Measurements from ENCODE around the gene CNGB1.
"Not testable (repeated sequence)": the region's sequence is repeated elsewhere in the genome, so short reads cannot be mapped to it uniquely, and the experiment has no call there.

CNGB1 gene

DNA sequence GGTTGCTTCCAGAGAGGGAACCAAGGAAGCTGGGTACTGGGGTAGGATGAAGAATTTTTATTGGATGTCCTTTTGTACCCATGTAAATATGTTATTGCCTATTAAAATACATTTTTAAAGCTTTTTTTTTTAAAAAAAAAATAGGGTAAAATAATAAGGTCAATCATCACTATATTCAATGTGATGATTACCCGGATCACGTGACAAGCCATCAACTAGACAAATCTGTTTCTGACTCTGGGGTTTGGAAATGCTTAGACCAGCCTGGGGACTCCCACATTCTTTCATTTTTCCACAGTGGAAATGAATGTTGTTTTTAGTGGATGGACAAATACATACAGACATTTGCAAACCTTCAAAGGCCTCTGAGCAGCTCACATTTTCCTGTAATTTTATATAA, 88.7 kb downstream of the CNGB1 start:
- peaks cover 48% of the 10 kb centered on the region for H3K27me3 Mint-ChIP-seq
- H3K36me3 Mint-ChIP-seq (ENCODE audit: low read depth), result no peaks in the 10 kb centered on the region
- H3K9me3 Mint-ChIP-seq, result no peaks in the 10 kb centered on the region
- no peaks in the 10 kb centered on the region for H3K4me1 Mint-ChIP-seq (ENCODE audit: low read depth)
- H3K4me3 Mint-ChIP-seq, result no peak overlapping the region
- no peak overlapping the region for H3K27ac Mint-ChIP-seq

DNA sequence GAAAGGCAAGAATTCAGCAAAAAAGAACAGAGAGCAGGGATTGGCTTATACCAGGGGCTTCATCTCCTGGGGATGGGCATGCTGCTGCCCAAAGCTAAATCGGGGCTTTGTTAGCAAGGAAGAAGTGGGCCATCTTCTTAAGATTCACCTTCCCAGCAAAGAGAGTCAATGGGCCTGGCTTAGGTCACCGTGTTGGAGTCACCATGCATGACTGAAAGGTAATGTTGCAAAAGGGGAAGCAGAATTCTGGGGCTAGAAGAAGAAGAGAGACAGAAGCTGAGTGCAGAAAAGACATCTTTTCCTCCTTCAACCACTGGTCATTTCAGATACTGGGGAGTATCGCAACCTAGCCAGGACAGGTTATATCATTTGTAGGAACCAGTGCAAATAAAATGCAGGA, 92.3 kb downstream of the CNGB1 start:
- peaks cover 28% of the 10 kb centered on the region for H3K27me3 Mint-ChIP-seq
- no peaks in the 10 kb centered on the region for H3K9me3 Mint-ChIP-seq
- no peaks in the 10 kb centered on the region for H3K4me1 Mint-ChIP-seq (ENCODE audit: low read depth)
- no peaks in the 10 kb centered on the region for H3K36me3 Mint-ChIP-seq (ENCODE audit: low read depth)
- no peak overlapping the region for H3K4me3 Mint-ChIP-seq
- H3K27ac Mint-ChIP-seq, result no peak overlapping the region

DNA sequence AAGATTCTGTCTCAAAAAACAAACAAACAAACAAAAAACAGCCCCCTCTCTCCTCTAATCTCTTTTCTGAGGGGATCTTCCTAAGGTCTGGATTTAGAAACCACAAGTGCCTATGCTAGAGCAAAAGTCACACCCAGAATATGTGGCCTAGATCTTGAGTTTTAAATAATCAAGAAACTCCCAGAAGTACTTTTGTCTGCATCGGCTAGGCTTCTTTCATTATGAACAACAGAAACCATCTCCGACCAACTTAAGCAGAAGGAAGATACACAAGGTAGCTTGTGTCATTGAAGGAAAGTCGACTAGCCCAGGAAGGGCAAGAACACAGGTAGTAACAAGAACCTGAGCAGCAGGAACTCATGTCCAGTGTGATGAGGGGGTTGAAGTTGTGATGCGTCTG, 94.7 kb downstream of the CNGB1 start:
- peaks cover 15% of the 10 kb centered on the region for H3K27me3 Mint-ChIP-seq
- H3K9me3 Mint-ChIP-seq, result no peaks in the 10 kb centered on the region
- H3K36me3 Mint-ChIP-seq (ENCODE audit: low read depth), result no peaks in the 10 kb centered on the region
- no peak overlapping the region for H3K27ac Mint-ChIP-seq
- H3K4me1 Mint-ChIP-seq (ENCODE audit: low read depth), result peaks cover 4% of the 10 kb centered on the region
- no peak overlapping the region for H3K4me3 Mint-ChIP-seq

DNA sequence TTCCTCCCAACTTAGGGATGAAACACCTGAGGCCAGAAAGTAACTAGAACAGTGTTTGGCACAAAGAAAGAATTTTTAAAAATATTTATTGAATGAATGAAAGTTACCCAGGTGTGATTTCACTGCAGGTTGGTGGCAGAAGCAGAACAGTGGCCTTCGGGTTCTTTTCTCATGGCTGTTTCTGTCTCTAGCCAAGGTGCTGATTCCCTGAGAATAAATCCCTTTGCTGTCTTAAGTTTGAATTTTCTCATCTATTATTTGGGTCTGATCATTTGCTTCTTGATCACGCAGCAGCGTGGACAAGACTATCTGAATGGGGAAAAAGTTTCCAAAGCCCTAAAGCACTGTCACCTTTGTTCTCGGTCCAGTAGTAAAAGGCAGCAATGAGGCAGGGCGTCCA, 95.6 kb downstream of the CNGB1 start:
- no peak overlapping the region for H3K4me3 Mint-ChIP-seq

DNA sequence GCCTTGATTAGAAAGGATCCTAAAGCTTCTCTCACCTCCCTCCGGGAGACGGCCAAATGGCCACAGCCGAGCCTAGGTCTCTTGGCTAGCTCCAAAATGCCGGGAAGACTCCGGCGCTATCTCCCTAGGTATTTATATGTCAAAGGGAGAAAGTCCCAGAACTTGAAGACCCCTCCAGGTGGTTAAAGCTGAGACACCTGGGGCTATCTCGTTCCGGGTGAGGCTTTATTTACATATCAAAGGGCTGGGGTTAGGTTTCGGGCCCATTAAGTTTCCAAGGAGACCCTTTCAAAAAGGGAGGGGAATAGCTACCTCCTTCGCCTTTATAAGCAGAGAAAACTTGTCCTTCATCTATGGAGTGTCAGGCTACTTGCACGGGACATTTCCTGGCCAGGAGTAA, 97.7 kb downstream of the CNGB1 start:
- H3K9me3 Mint-ChIP-seq, result no peaks in the 10 kb centered on the region
- peaks cover 14% of the 10 kb centered on the region for H3K27me3 Mint-ChIP-seq
- no peak overlapping the region for H3K4me3 Mint-ChIP-seq
- H3K36me3 Mint-ChIP-seq (ENCODE audit: low read depth), result no peaks in the 10 kb centered on the region
- no peak overlapping the region for H3K27ac Mint-ChIP-seq
- H3K4me1 Mint-ChIP-seq (ENCODE audit: low read depth), result peaks cover 4% of the 10 kb centered on the region

More for the DNA sequence above, 95.6 kb downstream of the CNGB1 start:
- Mint-ChIP-seq H3K27ac (no peak overlapping the region), H3K27me3 (peaks cover 14% of the 10 kb centered on the region), H3K4me1 (ENCODE audit: low read depth) (peaks cover 4% of the 10 kb centered on the region), H3K9me3 (no peaks in the 10 kb centered on the region), H3K36me3 (ENCODE audit: low read depth) (no peaks in the 10 kb centered on the region)

DNA sequence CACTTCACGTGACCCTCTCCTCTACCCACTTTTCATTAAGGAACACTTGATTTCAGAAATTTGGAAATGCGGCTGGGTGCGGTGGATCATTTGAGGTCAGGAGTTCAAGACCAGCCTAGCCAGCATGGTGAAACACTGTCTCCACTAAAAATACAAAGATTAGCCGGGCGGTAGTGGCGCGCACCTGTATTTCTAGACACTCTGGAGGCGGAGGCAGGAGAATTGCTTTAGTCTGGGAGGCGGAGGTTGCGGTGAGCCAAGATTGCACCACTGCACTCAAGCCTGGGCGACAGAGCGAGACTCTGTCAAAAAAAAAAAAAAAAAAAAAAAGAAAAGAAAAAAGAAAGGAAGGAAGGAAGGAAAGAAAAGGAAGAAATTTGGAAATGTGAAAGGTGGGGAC, 98.2 kb downstream of the CNGB1 start:
- not testable (repeated sequence) for H3K27ac Mint-ChIP-seq; H3K36me3 Mint-ChIP-seq (ENCODE audit: low read depth); H3K9me3 Mint-ChIP-seq; H3K4me3 Mint-ChIP-seq; H3K4me1 Mint-ChIP-seq (ENCODE audit: low read depth)
- peaks cover 14% of the 10 kb centered on the region for H3K27me3 Mint-ChIP-seq

DNA sequence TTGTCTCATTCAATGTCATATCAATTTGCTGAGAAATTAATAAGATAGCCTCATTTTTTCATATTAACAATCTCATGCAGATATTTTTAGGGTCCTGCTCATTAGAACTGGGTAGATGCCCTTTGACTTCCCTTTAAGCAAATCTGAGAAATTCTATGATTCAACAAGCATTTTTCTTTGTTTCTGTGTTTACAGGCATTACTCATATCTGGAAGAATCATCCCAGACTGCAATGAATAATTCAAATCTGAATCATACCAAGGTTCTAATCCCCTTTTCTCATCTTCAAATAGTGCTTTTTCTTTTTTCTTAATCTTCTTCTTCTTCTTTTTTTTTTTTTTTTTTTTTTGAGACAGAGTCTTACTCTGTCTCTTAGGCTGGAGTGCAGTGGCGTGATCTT, 99.5 kb downstream of the CNGB1 start:
- no peak overlapping the region for H3K27ac Mint-ChIP-seq
- H3K36me3 Mint-ChIP-seq (ENCODE audit: low read depth), result no peaks in the 10 kb centered on the region
- no peaks in the 10 kb centered on the region for H3K9me3 Mint-ChIP-seq
- H3K27me3 Mint-ChIP-seq, result peaks cover 14% of the 10 kb centered on the region
- no peak overlapping the region for H3K4me3 Mint-ChIP-seq
- H3K4me1 Mint-ChIP-seq (ENCODE audit: low read depth), result peaks cover 4% of the 10 kb centered on the region

DNA sequence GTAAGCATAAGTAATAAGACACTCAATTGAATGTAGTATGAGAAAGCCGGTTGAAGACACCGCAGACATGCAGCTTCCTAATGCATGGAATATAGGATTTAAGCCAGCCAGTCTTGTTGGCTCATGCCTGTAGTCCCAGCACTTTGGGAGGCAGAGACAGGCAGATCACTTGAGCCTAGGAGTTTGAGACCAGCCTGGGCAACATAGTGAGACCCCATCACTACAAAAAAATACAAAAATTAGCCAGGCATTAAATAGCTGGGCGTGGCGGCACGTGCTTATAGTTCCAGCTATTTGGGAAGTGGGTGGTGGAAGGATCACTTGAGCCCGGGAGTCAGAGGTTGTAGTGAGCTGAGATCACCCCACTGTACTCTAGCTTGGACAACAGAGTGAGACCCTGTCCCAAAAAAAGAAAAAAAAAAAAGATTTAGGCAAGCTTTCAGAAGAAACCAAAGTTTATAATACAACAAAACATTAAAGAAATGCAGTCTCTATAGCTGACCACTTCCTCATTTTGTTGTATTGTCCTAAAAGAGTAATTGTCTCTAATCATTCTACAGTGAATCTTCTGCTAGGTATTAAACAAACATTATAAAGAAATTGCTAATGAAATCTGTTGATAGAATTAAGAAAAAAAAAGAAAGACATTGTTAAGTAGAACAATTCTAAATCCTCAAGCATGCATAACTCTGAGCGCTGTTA, 100.0 kb downstream of the CNGB1 start:
- Mint-ChIP-seq H3K4me1 (ENCODE audit: low read depth) (peaks cover 4% of the 10 kb centered on the region), H3K27ac (no peak overlapping the region), H3K4me3 (no peak overlapping the region), H3K36me3 (ENCODE audit: low read depth) (no peaks in the 10 kb centered on the region), H3K9me3 (no peaks in the 10 kb centered on the region), H3K27me3 (peaks cover 11% of the 10 kb centered on the region)

DNA sequence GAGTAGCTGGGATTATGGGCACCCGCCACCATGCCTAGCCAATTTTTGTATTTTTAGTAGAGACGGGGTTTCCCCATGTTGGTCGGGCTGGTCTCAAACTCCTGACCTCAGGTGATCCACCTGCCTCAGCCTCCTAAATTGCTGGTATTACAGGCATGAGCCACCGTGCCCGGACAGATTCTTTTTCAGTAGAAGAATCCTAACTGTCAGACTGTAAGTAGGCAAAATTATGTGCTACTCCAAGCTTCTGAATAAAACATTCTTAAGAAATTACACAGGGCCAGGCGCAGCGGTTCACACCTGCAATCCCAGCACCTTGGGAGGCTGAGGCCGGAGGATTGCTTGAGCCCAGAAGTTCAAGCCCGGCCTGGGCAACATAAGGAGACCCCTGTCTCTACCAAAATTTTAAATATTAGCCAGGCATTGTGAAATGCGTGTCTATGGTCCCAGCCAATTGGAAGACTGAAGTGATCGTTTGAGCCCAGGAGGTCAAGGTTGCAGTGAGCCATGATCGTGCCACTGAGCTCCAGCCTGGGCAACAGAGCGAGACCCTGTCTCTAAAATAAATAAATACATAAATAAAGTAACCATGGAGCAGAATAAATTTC, 101.9 kb downstream of the CNGB1 start:
- H3K4me3 Mint-ChIP-seq, result no peak overlapping the region
- no peak overlapping the region for H3K27ac Mint-ChIP-seq
- no peaks in the 10 kb centered on the region for H3K9me3 Mint-ChIP-seq
- H3K36me3 Mint-ChIP-seq (ENCODE audit: low read depth), result no peaks in the 10 kb centered on the region
- peaks cover 4% of the 10 kb centered on the region for H3K4me1 Mint-ChIP-seq (ENCODE audit: low read depth)
- peaks cover 7% of the 10 kb centered on the region for H3K27me3 Mint-ChIP-seq

DNA sequence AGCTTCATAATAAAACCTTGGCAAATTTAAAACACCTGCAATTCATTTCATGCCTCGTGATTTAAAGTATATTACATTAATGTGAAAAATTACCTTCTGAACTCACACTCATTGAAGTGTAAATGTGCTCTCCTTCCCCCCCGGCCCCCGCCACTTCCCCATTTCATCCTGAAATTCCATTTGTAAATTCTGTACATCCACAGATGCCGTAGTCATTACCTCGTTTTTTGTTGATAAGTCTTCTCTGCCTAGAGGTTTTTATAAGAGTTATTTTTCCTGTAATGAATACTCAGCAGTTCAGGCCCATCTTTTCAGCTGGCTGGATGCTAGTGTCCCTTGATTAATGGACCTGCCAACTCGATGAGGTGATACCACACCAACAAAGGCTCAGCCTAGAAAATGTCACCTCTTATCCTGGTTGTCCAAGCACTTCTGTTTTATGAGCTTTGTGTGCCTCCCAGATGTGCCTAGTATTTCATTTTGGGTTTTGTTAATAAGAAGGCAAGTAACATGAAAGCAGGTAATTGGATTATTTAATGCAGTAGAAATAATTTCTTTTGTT, 103.8 kb downstream of the CNGB1 start:
- Mint-ChIP-seq H3K4me3 (no peak overlapping the region), H3K9me3 (no peaks in the 10 kb centered on the region), H3K36me3 (ENCODE audit: low read depth) (no peaks in the 10 kb centered on the region), H3K27me3 (peaks cover 13% of the 10 kb centered on the region), H3K27ac (no peak overlapping the region), H3K4me1 (ENCODE audit: low read depth) (peaks cover 2% of the 10 kb centered on the region)

DNA sequence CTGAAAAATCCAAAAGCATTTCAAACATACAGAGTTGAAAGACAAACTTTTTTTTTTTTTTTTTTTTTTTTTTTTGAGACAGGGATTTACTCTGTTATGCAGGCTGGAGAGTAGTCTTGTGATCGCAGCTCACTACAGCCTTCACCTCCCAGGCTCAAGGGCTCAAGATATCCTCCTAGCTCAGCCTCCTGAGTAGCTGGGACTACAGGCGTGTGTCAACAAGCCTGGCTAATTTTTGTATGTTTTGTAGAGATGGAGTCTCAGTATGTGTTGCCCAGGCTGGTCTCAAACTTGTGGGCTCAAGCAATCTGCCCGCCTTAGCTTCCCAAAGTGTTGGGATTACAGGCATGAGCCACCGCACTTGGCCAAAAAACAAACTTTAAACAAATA, 104.4 kb downstream of the CNGB1 start:
- H3K36me3 Mint-ChIP-seq (ENCODE audit: low read depth), result no peaks in the 10 kb centered on the region
- peaks cover 11% of the 10 kb centered on the region for H3K27me3 Mint-ChIP-seq
- H3K27ac Mint-ChIP-seq, result no peak overlapping the region
- no peaks in the 10 kb centered on the region for H3K9me3 Mint-ChIP-seq
- no peaks in the 10 kb centered on the region for H3K4me1 Mint-ChIP-seq (ENCODE audit: low read depth)
- H3K4me3 Mint-ChIP-seq, result no peak overlapping the region

DNA sequence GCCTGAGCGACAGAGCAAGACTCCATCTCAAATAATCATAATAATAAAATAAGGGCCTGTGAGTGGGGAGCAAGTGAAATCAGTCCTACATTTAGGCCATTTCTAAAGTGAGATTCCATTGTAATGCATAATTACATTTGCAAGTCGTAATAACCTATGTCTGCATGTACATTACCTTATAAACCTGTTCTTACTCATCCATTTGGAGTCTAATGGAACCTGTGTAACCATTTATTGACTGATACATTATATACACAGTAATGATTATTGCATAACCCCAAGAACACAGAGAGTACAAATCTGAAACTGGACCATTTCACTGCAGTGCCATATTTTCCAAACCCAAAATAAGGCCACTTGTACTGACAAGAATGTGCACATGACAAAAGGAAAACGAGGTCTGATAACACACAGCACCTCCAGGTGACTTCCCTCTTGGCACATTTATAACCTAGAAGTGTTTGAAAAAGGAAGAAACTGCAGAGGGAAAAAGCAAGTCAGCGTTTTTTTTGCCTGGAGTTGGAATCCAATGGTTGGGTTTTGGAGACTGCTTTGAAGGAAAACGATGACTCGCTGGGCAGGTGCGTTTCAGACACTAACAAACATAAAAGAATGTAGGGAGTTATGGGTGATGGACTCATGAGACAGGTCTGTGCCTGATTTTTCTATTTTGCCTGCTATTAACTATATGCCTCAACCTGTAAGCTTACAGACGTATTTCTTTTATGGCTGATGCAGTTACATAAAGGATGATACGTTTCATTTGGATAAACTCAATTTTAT, 105.0 kb downstream of the CNGB1 start:
- no peak overlapping the region for H3K27ac Mint-ChIP-seq
- H3K27me3 Mint-ChIP-seq, result peaks cover 16% of the 10 kb centered on the region
- no peaks in the 10 kb centered on the region for H3K4me1 Mint-ChIP-seq (ENCODE audit: low read depth)
- no peaks in the 10 kb centered on the region for H3K36me3 Mint-ChIP-seq (ENCODE audit: low read depth)
- no peaks in the 10 kb centered on the region for H3K9me3 Mint-ChIP-seq
- H3K4me3 Mint-ChIP-seq, result no peak overlapping the region

DNA sequence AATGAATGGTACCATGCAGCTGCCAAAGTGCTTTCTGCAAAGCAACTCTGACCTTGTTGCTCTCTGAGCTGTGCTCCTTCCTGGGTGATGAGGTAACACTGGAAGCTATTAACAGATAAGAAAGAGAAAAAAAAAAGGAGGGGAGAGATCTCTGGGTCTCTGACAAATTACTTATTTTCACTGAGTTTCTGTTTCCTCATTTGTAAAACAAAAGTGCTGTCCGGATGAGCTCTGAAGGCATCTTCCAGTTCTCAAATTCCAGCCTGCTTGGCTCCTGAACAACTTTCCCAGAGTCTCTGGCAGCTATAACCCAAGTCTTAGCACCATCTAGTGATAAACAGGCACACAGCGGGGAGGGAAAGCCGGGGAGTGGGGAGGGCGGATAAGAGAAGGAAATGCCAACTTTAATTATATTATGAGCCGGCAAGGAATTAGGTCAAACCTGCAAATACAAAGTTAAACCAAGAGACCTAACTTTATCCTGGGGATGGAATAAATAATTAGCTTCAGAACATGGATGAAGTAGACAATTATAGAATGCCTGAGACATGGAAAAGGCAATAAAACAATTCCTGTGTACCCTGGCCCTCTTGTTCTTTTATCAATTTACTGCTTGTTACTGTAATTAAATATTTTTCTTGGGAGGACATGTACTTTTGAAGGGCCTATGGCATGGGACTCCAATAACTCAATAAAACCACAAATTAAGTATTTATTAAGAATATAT, 107.3 kb downstream of the CNGB1 start:
- Mint-ChIP-seq H3K27me3 (peaks cover 20% of the 10 kb centered on the region), H3K4me3 (no peak overlapping the region), H3K27ac (no peak overlapping the region), H3K36me3 (ENCODE audit: low read depth) (no peaks in the 10 kb centered on the region), H3K9me3 (no peaks in the 10 kb centered on the region), H3K4me1 (ENCODE audit: low read depth) (no peaks in the 10 kb centered on the region)

DNA sequence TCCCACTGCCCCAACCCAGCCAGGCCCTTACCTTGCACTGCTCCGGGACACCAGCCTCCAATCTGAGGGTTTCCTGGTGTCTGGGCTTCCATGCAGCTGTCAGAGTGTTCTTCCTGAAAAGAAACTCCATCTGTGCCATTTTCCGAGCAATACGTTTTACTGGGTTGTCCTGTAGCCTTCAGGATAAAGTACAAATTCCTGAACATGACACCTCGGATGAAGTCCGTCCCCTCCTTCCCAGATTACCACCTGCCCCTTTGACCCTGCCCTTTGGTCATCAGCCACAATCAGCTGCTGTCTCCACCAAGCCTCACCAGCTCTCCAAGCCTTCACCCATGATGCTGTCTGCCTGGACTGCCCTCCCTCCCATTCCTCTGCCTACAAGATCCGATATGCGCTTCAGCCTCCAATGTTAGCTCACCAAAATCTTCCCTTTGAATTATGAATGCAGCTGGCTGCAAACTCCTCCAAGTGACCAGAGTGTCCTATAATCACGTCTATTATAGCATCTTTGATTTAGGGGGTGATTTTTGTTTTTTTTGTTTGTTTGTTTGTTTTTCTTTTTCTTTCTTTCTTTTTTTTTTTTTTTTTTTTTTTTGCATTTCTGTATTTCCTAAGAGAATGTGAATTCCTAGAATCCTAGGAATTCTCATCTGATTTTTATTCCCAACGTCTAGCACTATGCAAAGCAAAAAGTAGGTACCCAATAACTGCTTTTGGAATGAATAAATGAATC, 108.1 kb downstream of the CNGB1 start:
- H3K36me3 Mint-ChIP-seq (ENCODE audit: low read depth), result no peaks in the 10 kb centered on the region
- H3K4me1 Mint-ChIP-seq (ENCODE audit: low read depth), result no peaks in the 10 kb centered on the region
- no peak overlapping the region for H3K27ac Mint-ChIP-seq
- H3K27me3 Mint-ChIP-seq, result peaks cover 25% of the 10 kb centered on the region
- no peaks in the 10 kb centered on the region for H3K9me3 Mint-ChIP-seq
- H3K4me3 Mint-ChIP-seq, result no peak overlapping the region
